NCI-H1930 (cell line): ENCODE measurements around the gene EIF3F.

Source experiments
- DNase-seq, 2 experiments: peaks; one replicate each; lab custom pipeline; 2025; lab: John Stamatoyannopoulos, UW

Gene EIF3F

GRCh38 chr11:8021920-8022319 is 34.8 kb downstream of the EIF3F start:
- DNase-seq = no peak

GRCh38 chr11:8022876-8023275 is 35.7 kb downstream of the EIF3F start:
- no peak for DNase-seq

GRCh38 chr11:8023831-8024555 is 36.9 kb downstream of the EIF3F start:
- no peak for DNase-seq

- DNase-seq = no peak
These were observed 38.0 kb downstream of the EIF3F start for GRCh38 chr11:8025123-8025522.

GRCh38 chr11:8025816-8026215 is 38.7 kb downstream of the EIF3F start:
- no peak for DNase-seq

GRCh38 chr11:8026982-8027381 is 39.8 kb downstream of the EIF3F start:
- DNase-seq = no peak

- DNase-seq = no peak
These were observed 41.6 kb downstream of the EIF3F start for GRCh38 chr11:8028766-8029165.

GRCh38 chr11:8030526-8031247 is 43.5 kb downstream of the EIF3F start:
- DNase-seq = no peak

- DNase-seq = no peak
These were observed 44.3 kb downstream of the EIF3F start for GRCh38 chr11:8031248-8032115.

- DNase-seq = no peak
These were observed 45.0 kb downstream of the EIF3F start for GRCh38 chr11:8032122-8032521.

GRCh38 chr11:8032576-8033304 is 45.6 kb downstream of the EIF3F start:
- no peak for DNase-seq

- DNase-seq = peak; percentile 9 to 31
These were observed 46.4 kb downstream of the EIF3F start for GRCh38 chr11:8033305-8034105.

GRCh38 chr11:8034106-8034585 is 47.0 kb downstream of the EIF3F start:
- DNase-seq = no peak

- DNase-seq = no peak
These were observed 47.6 kb downstream of the EIF3F start for GRCh38 chr11:8034604-8035190.

- DNase-seq = no peak
These were observed 48.2 kb downstream of the EIF3F start for GRCh38 chr11:8035200-8035855.

GRCh38 chr11:8036002-8036802 is 49.1 kb downstream of the EIF3F start:
- no peak for DNase-seq

GRCh38 chr11:8036986-8037385 is 49.8 kb downstream of the EIF3F start:
- no peak for DNase-seq

GRCh38 chr11:8038393-8038792 is 51.3 kb downstream of the EIF3F start:
- peak in 1 of 2 experiments; percentile 11 for DNase-seq
